H1 (cell line): ENCODE data around the gene HLA-DPA1. TPM values are rescaled to one million over a fixed set of nuclear protein-coding genes. Genes with fewer than 3 reads are reported as not detected.

Experiments
- SIN3A ChIP-seq, 2 experiments: IDR thresholded peaks in 1 of 2; conservative IDR thresholded peaks in 1 of 2; 2 replicates each; pipeline ENCODE4 v1.6.1; 2011 to 2012; ENCODE audit warnings: low read length in 2 of 2, improper control_type of control experiment in 1 of 2, low read depth in 1 of 2, mild to moderate bottlenecking in 1 of 2
- YY1 ChIP-seq: IDR thresholded peaks from 2 replicates; pipeline ENCODE4 v1.6.1; 2011; ENCODE audit warnings: low read depth, mild to moderate bottlenecking, low read length
- ZNF274 ChIP-seq: IDR thresholded peaks from 2 replicates; pipeline ENCODE4 v1.7.0; 2012; ENCODE audit warnings: low read length, borderline replicate concordance; ENCODE audit errors: extremely low read depth
- polyA plus RNA-seq, 7 experiments: library from polyadenylated mRNA; depleted of rRNA in 3 of 7; stranded (reverse) in 5 of 7; unstranded in 2 of 7; fragments of >200 nt in 5 of 7; fragments of 200-250 nt in 2 of 7; gene quantifications; 1 replicate in 5 of 7; 2 replicates in 1 of 7; 4 replicates in 1 of 7; pipeline versions ENCODE4 v1.2.1 to v1.2.3, GENCODE V29; 2011 to 2013; ENCODE audit warnings: missing spikeins in 2 of 7, mixed read lengths in 2 of 7
- total RNA-seq: library from RNA; stranded (reverse); fragmentation: NEBNext Ultra II Directional; extraction: Animal tissue kit (Norgen Biotek cat#: 25700); gene quantifications from 2 replicates; pipeline ENCODE4 v1.2.1, GENCODE V29; 2021
- TF ChIP-seq, protein P1 (sequence below), 3 experiments: IDR thresholded peaks; 1 replicate in 2 of 3; 2 replicates in 1 of 3; pipeline versions ENCODE4 v1.5.1 to v1.6.1; 2011; ENCODE audit warnings: low read length in 3 of 3, mild to moderate bottlenecking in 3 of 3, inconsistent platforms in 2 of 3, low read depth in 1 of 3, moderate library complexity in 1 of 3; ENCODE audit not compliant: insufficient read depth in 1 of 3; ENCODE audit errors: control extremely low read depth in 1 of 3

Gene HLA-DPA1
- total and polyA plus RNA-seq, 2 of the 8 experiments (the other 6 are each of a cell fraction or from before 2014, with no cell fraction given): 6.2 to 13.1 TPM

GRCh38 chr6:33091957-33092356 lies 18.5 kb upstream of the HLA-DPA1 start (continued):
- TF ChIP-seq, protein P1, sequence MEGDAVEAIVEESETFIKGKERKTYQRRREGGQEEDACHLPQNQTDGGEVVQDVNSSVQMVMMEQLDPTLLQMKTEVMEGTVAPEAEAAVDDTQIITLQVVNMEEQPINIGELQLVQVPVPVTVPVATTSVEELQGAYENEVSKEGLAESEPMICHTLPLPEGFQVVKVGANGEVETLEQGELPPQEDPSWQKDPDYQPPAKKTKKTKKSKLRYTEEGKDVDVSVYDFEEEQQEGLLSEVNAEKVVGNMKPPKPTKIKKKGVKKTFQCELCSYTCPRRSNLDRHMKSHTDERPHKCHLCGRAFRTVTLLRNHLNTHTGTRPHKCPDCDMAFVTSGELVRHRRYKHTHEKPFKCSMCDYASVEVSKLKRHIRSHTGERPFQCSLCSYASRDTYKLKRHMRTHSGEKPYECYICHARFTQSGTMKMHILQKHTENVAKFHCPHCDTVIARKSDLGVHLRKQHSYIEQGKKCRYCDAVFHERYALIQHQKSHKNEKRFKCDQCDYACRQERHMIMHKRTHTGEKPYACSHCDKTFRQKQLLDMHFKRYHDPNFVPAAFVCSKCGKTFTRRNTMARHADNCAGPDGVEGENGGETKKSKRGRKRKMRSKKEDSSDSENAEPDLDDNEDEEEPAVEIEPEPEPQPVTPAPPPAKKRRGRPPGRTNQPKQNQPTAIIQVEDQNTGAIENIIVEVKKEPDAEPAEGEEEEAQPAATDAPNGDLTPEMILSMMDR (IDR thresholded peaks at IDR 0.05; ENCODE audit: control extremely low read depth in 1 of 3, insufficient read depth in 1 of 3, low read depth in 1 of 3, low read length in 3 of 3): peak; percentile 97 to 99 (median 99)
- no peak for TF ChIP-seq ZNF274
- peak; percentile 70; the same call in 1 of the 2 replicates for TF ChIP-seq YY1
- TF ChIP-seq SIN3A (conservative IDR thresholded peaks at IDR 0.05 in 1 of 2, IDR thresholded peaks at IDR 0.05 in 1 of 2; ENCODE audit: low read depth in 1 of 2, low read length in 2 of 2): 0 out of 4 replicates have a peak, but pooled peaks of 1 of the 2 experiments have one; percentile 23
